SH-SY5Y (cell line): ENCODE data around the gene RABL6.

Source experiments
- GATA2 ChIP-seq: IDR thresholded peaks from 2 replicates; pipeline ENCODE4 v1.6.1; 2011; ENCODE audit warnings: mild to moderate bottlenecking, low read depth, low read length
- GATA3 ChIP-seq: IDR thresholded peaks from 2 replicates; pipeline ENCODE4 v1.6.1; 2011; ENCODE audit warnings: low read depth, mild to moderate bottlenecking, low read length, moderate library complexity

- no peak; the same call in 1 of the 2 replicates for TF ChIP-seq GATA2
- no peak for TF ChIP-seq GATA3
Observed at GRCh38 chr9:136849038-136849959, 41.6 kb downstream of the RABL6 start, which contains the start of gene PHPT1.
